Activated CD4-positive, alpha-beta T cell treated with anti-CD3 and anti-CD28 coated beads, Interleukin-2, Interleukin-6, amounts not matched to agents 100 ng/mL and 50 ng/mL, durations not matched to agents 16 hours and 8 hours (primary cell): ENCODE data around the gene DLD.
"Not testable (repeated sequence)": the region's sequence is repeated elsewhere in the genome, so short reads cannot be mapped to it uniquely, and the experiment has no call there.

ENCODE experiments used
- DNase-seq: peaks from one replicate; pipeline ENCODE4 v3.0.0-alpha.2; 2020

DLD gene

DNA sequence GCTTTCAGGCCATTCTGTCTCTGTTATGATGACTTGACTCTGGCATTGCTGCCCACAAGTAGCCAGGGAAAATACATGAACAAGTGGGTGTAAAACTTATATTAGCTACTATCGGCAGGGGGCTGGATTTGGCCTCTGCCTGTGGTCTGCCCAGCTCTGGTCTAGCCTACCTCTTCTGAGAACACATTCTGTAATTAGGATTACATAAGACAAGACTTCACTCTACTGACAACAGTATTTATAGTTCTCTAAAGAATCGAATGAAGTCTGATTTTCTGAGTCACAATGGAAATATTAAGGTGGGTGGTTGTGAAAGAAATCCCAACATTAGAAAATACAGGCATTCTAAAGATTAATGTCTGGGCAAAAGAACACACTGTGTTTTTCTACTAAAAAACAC lies 55.5 kb downstream of the DLD start:
- no peak for DNase-seq

DNA sequence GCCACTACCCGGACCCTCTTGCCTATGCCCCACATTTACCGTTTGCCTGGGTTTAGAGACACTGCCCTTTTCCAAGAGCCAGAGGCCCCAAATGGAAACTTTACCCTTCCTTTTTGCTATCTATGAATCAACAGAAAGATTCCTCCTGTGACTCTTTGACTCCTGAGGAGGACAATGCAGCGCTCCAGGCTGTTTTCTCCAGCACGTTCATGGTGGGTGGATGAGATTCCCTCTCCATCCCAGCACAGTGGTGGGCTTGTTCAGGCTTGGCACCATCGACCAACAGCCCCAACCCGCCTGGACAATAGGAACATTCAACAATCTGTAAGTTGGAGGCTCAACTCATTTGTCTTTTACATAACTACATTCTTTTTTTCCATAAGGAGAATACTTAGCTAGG lies 55.9 kb downstream of the DLD start:
- no peak for DNase-seq

- no peak for DNase-seq
Observed at GRCh38 chr7:107948645-107949442, 57.9 kb downstream of the DLD start.

- DNase-seq: no peak
Observed at GRCh38 chr7:107949443-107949935, 58.5 kb downstream of the DLD start.

- DNase-seq: no peak
Observed at GRCh38 chr7:107951172-107951787, 60.3 kb downstream of the DLD start.

- DNase-seq: no peak
Observed at GRCh38 chr7:107951896-107952295, 60.9 kb downstream of the DLD start.

DNA sequence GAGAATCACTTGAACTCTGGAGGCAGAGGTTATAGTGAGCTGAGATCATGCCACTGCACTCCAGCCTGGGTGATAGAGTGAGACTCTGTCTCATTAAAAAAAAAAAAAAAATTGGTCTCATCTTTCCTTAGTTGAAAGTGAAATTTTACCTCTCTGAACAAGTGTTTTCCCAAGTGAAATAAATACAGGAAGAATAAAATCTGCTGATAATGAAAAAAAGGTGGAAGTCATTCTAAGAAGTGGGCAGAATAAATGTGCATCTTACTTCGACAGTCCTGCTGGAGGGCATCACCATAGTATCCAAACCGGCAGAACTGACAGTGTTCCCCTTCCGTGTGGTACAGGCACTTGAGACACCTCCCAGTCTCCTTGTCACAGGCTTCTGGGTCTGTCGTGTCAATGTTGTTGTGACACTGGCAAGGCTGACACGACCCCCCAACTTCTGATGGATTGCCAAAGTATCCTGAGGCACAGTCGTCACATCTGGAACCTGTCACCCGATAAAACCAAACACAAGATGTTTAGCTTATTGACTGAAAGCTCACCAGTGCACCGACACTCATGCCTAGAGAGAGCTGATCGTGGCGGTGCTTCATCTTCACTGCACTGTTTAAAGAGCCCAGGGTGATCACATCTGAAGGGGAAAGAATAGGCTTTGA lies 62.4 kb downstream of the DLD start:
- no peak for DNase-seq

GRCh38 chr7:107953924-107954303 lies 62.9 kb downstream of the DLD start:
- no peak for DNase-seq

- no peak for DNase-seq
Observed at GRCh38 chr7:107955394-107955793, 64.4 kb downstream of the DLD start.

DNA sequence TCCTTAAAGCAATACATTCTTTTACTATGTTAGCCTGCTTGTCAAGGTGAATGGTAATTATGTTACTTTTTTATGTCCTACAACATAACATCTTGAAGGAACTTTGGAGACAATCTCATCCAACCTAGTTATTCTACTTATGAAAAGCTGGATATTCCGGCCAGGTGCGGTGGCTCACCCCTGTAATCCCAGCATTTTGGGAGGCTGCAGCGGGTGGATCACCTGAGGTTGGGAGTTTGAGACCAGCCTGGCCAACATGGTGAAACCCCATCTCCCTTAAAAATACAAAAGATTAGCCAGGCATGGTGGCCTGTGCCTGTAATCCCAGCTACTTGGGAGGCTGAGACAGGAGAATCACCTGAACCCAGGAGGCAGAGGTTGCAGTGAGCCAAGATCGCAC lies 66.0 kb downstream of the DLD start:
- DNase-seq: not testable (repeated sequence)

DNA sequence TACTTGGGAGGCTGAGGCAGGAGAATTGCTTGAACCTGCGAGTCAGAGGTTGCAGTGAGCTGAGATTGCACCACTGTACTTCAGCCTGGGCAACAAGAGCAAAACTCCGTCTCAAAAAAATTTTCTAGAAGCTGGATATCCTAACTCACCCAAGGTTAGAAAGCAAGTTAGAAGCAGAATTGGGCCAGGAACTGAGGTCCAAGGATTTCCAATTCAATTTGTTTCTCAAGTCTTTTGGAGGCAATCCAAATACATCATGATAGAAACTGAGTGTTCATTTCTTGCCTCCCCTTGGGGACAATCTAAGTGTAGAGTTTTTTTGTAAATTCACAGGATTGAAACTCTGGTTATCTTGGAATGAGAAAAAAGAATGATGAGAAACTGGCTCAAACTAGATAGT lies 66.5 kb downstream of the DLD start:
- DNase-seq: no peak

DNA sequence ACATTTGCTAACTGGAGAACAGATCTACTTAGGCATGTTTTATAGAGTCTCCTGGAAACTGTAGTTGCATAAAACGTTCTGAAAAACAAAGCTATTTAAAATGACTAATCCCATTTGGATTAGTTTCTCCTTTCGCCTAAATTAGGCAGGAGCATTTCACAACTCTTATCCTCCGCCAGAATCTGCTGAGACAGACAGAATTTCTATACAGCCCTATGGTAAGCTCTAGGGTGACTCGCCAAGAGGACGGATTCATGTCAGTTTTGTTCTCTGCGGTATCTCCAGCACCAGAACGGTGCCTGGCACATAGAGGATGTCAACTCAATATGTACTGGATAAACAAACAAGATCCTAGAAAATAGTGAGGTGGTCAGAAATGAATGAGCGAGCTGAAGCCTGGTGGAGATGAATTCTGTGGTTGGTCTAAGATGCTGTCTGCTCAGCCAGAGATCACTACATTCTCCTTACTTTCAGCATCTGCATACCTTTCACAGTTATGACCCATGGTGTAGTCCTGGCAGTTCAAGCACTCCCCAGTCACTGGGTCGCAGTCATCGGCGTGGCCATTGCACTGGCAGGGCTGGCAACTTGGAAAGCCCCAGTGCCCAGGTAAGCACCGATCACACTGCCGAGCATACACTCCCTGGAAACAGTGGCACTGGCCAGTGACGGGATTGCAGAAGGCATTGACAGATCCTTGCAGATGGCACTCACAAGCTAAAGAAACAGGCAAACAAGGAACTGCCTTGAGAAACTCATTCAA lies 68.0 kb downstream of the DLD start:
- no peak for DNase-seq

GRCh38 chr7:107959527-107959898 lies 68.5 kb downstream of the DLD start:
- no peak for DNase-seq

DNA sequence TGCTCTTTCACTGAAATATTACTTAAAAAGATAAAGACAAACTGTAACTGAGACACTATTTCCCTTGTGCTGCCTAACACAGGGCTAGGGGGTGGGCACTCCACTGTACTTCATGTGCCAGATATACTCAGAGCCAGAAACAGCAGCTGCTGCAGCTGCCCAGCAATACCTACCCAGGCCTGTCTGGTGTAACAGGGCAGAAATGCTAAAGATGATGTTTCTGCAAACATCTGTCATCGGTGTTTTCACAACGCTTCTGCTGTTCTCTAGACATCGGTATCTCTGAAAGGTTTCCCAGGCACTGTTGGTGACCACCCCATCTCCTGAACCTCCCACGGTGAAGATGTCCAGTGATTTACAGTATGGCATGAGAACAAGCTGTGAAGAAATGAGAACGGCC lies 69.3 kb downstream of the DLD start:
- no peak for DNase-seq

DNA sequence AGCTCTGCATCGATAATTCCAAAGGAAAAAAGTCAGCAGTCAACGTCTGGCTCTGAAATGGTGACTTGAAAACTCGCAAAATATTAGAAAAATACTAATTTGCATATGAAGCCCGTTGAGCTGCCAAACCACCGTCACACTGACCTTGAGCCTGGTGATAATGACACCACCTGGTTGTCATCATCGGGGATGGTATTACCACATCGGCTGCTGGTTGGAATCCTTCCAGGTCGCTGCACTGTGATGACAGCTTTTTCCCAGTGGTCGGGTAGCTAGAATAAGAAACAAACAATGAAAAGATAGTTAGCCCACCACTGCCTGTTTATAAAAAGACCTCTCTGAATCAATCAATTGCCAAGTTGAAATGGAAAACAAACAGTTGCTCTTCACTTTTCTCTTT lies 70.4 kb downstream of the DLD start:
- DNase-seq: no peak

GRCh38 chr7:107962817-107963216 lies 71.8 kb downstream of the DLD start:
- no peak for DNase-seq

- no peak for DNase-seq
Observed at GRCh38 chr7:107964510-107964909, 73.5 kb downstream of the DLD start.

DNA sequence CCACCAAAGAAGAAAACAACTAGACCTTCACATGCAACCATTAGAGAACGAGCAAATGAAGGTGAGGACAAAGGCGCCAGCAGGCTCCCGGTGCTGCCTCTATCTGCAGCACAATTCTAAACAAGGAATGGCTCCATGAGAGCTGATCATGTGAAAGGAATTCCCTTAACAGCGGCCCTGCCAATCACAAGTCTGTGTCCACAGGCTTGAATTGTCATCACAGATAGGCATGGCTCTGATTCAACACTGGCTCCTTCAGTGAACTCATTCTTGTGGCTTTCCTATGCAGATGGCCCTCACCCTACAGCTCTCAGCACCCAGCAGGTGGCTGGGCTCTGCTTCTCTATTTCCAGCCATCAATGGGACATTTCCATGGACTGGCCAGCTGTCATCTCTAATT lies 75.7 kb downstream of the DLD start:
- DNase-seq: no peak

DNA sequence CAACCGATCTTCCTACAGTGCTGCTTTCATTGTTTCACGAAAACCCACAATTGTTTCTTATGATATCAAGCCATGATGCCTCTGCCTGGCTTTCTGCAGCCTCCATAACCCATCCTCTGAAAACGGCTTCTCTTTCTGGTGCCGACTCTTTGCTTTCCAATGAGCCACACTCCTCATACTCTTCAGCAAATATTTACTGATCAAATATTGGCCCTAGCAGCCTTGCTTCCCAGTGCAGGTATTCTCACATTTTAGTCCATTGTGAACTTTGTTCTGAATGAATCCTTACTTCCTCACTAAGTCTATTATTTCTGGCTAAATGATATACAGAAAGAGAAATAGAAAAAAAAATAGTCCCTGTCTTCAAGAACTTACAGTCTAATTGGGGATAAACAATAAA lies 76.4 kb downstream of the DLD start:
- DNase-seq: no peak

GRCh38 chr7:107968449-107968848 lies 77.5 kb downstream of the DLD start:
- DNase-seq: no peak

GRCh38 chr7:107969856-107970255 lies 78.9 kb downstream of the DLD start:
- no peak for DNase-seq
